ENCODE measurements around the gene DNAJC6. TPM values are rescaled to one million over a fixed set of nuclear protein-coding genes. Genes with fewer than 3 reads are reported as not detected.

DNAJC6 gene
- polyA plus RNA-seq, result 92.3 and 101 TPM in 2 replicates

DNA sequence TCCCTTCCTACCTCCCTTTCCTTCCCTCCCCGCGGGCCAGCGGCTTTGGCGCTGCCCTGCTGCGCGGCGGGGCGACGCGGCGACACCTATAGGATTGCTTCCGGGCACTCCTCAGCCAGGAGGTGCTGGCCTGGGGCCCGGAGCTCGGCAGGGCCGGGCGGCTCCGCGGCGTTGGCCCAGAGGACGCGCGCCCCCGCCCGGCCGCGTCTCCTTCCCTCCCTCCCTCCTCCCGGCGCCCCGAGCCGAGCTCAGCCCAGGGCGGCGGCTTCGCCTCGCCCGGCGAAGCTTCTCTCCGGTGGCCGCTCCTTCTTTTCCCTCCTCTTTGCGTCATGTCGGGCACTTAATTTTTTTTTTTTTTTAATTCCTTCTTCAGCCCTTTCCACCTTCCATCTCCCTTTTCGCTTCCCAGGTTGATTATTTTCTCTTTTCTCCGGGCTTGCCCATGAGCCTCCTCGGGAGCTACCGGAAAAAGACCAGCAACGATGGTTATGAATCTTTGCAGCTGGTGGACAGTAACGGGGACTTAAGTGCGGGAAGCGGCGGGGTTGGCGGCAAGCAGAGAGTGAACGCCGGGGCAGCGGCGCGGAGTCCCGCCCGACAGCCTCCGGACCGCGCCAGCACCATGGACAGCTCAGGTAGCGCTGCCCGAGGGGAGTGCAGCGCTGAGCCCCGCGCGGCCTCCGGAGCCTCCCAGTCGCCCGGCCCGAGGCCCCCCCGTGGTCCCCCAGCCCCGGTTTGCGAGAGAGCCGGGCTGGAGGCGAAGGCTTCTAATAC is at the start of gene DNAJC6:
TSS of gene DNAJC6 (plus strand) at position 240 of the 774 bp plus-strand sequence. CDS start at position 443, 203 bp downstream.

DNA sequence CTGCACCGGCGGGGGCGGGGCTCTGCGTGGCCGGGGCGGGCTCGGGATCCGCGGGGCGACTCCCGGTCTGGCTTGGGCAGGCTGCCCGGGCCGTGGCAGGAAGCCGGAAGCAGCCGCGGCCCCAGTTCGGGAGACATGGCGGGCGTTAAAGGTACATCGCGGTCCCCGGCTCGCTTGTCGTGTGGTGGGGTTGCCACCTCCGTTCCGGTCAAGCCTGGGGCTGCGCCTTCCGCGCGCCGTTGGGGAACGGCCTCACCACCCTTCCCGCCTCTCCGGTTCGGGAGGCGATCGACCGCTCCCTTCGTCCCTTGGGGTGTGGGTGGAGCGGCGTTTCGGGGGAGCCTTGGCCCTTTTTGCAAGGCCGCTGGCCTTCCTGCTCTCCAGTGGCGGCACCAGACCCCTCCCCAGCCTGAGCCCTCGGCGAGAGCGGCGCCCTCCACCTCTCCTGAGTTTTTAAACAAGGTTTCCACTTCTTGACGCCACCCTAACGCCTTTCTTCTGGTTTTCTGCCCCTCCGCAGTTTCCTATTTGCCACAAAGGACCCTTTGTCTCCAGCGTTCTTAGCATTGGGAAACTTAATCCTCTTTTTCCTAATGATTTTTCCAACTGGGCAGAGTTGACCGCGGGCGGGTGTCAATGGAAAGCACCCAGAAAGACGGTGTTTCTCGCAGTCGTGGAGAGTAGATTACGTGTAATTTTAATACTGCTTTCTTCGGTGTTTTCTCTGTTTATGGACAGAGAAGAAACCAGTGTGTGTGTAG is 111.4 kb downstream of the DNAJC6 start, which contains the start of the genes LEPR and LEPROT:
TSS of gene LEPR (plus strand) at position 79 of the 761 bp plus-strand sequence. CDS start 144,898 bp downstream, outside the sequence.
TSS of gene LEPROT (plus strand) at position 79 of the 761 bp plus-strand sequence. CDS start at position 136, 57 bp downstream.

Other genes with a start within 250 kb of the DNAJC6 start
- 1.8 and 8.2 TPM in 2 replicates for gene AK4, start 161.3 kb upstream of the DNAJC6 start, polyA plus RNA-seq
- gene LEPR, start 111.1 kb downstream of the DNAJC6 start, polyA plus RNA-seq, result 0.48 and 3.1 TPM in 2 replicates
- gene LEPROT, start 111.1 kb downstream of the DNAJC6 start, polyA plus RNA-seq, result 8.0 and 10.4 TPM in 2 replicates